Neural cell (in vitro differentiated cells): Measurements from ENCODE around the gene CREM. TPM values are rescaled to one million over a fixed set of nuclear protein-coding genes. Genes with fewer than 3 reads are reported as not detected.

Experiments
- H2AFZ ChIP-seq: fragments of 200-600, 300-800 bp; sonication (generic), shearing (Covaris generic); 2 replicates; pipeline ENCODE4 v1.6.0; 2014; ENCODE audit warnings: low read depth, mild to moderate bottlenecking, antibody characterized with exemption, low read length, moderate library complexity
- H3F3A ChIP-seq: fragments of 200-600 bp; shearing (Covaris generic); 2 replicates; pipeline ENCODE4 v1.6.1; 2016; ENCODE audit warnings: mild to moderate bottlenecking, moderate library complexity, mixed read lengths, antibody characterized with exemption, low read length; ENCODE audit not compliant: insufficient read depth, poor library complexity, severe bottlenecking
- H3K27ac ChIP-seq: fragments of 200-600, 300-800 bp; sonication (generic), shearing (Covaris generic); 2 replicates; pipeline ENCODE4 v1.5.1; 2014; ENCODE audit warnings: mild to moderate bottlenecking, low read length, moderate library complexity
- H3K27me3 ChIP-seq: fragments of 300-800, 200-600 bp; sonication (generic), shearing (Covaris generic); 2 replicates; pipeline ENCODE4 v1.6.0; 2014; ENCODE audit warnings: mild to moderate bottlenecking, low read depth, low read length, moderate library complexity; ENCODE audit not compliant: insufficient read depth
- H3K36me3 ChIP-seq: fragments of 300-800, 200-600 bp; sonication (generic), shearing (Covaris generic); 2 replicates; pipeline ENCODE4 v1.5.1; 2014; ENCODE audit warnings: mild to moderate bottlenecking, antibody characterized with exemption, low read length, moderate library complexity; ENCODE audit not compliant: insufficient read depth
- H3K4me2 ChIP-seq: fragments of 300-800, 200-600 bp; sonication (generic), shearing (Covaris generic); 2 replicates; pipeline ENCODE4 v1.6.0; 2014; ENCODE audit warnings: mild to moderate bottlenecking, low read length
- H3K4me3 ChIP-seq: fragments of 300-800, 200-600 bp; sonication (generic), shearing (Covaris generic); 2 replicates; pipeline ENCODE4 v1.5.1; 2014; ENCODE audit warnings: mild to moderate bottlenecking, low read length, moderate library complexity
- H3K79me2 ChIP-seq: fragments of 200-600 bp; shearing (Covaris generic); replicated peaks from 2 replicates; pipeline ENCODE4 v1.6.0; 2014; ENCODE audit warnings: mild to moderate bottlenecking, low read length, moderate library complexity; ENCODE audit not compliant: insufficient read depth
- H3K9ac ChIP-seq: fragments of 300-800, 200-600 bp; sonication (generic), shearing (Covaris generic); 2 replicates; pipeline ENCODE4 v1.6.1; 2016; ENCODE audit warnings: mild to moderate bottlenecking, low read length, mixed read lengths
- H3K9me2 ChIP-seq: fragments of 200-600 bp; shearing (Covaris generic); 2 replicates; pipeline ENCODE4 v1.6.1; 2016; ENCODE audit warnings: mild to moderate bottlenecking, low read length, mixed read lengths; ENCODE audit not compliant: insufficient read depth
- H3K9me3 ChIP-seq: fragments of 200-600, 300-800 bp; sonication (generic), shearing (Covaris generic); 2 replicates; pipeline ENCODE4 v1.6.1; 2016; ENCODE audit warnings: mild to moderate bottlenecking, mixed run types, low read length, moderate library complexity, mixed read lengths
- H4K20me1 ChIP-seq: fragments of 200-600 bp; shearing (Covaris generic); 2 replicates; pipeline ENCODE4 v1.6.1; 2016; ENCODE audit warnings: mild to moderate bottlenecking, mixed run types; ENCODE audit not compliant: insufficient read depth
- CTCF ChIP-seq: fragments of 450-650 bp; IDR thresholded peaks from 2 replicates; pipeline ENCODE4 v1.5.1; 2014; ENCODE audit warnings: antibody characterized with exemption, mild to moderate bottlenecking, moderate library complexity; ENCODE audit not compliant: poor library complexity, severe bottlenecking
- EP300 ChIP-seq: fragments of 450-650 bp; conservative IDR thresholded peaks from 2 replicates; pipeline ENCODE4 v1.6.1; 2014; ENCODE audit warnings: antibody characterized with exemption, mild to moderate bottlenecking, moderate library complexity; ENCODE audit not compliant: poor library complexity, severe bottlenecking
- EZH2 ChIP-seq: fragments of 200-600, 300-800 bp; shearing (Covaris generic), sonication (generic); IDR thresholded peaks from 2 replicates; pipeline ENCODE4 v1.6.1; 2014; ENCODE audit warnings: antibody characterized with exemption, low read length, borderline replicate concordance, mild to moderate bottlenecking; ENCODE audit not compliant: insufficient read depth, poor library complexity, severe bottlenecking
- MXI1 ChIP-seq: fragments of 450-650 bp; conservative IDR thresholded peaks from 2 replicates; pipeline ENCODE4 v1.6.1; 2014; ENCODE audit warnings: antibody characterized with exemption, mild to moderate bottlenecking; ENCODE audit not compliant: poor library complexity, severe bottlenecking
- POLR2AphosphoS5 ChIP-seq: IDR thresholded peaks from 2 replicates; pipeline ENCODE4 v1.6.1; 2012
- RAD21 ChIP-seq: fragments of 450-650 bp; conservative IDR thresholded peaks from 2 replicates; pipeline ENCODE4 v1.6.1; 2014; ENCODE audit warnings: antibody characterized with exemption, mild to moderate bottlenecking, moderate library complexity
- REST ChIP-seq: IDR thresholded peaks from 2 replicates; pipeline ENCODE4 v1.6.1; 2012; ENCODE audit warnings: borderline replicate concordance
- SMC3 ChIP-seq: fragments of 450-650 bp; conservative IDR thresholded peaks from 2 replicates; pipeline ENCODE4 v1.6.1; 2014; ENCODE audit warnings: antibody characterized with exemption, mild to moderate bottlenecking, moderate library complexity; ENCODE audit not compliant: poor library complexity
- TAF1 ChIP-seq: IDR thresholded peaks from 2 replicates; pipeline ENCODE4 v1.6.1; 2012; ENCODE audit warnings: low read depth
- polyA plus RNA-seq: library from polyadenylated mRNA; depleted of rRNA; stranded (reverse); fragments of >200 nt; gene quantifications from 2 replicates; pipeline ENCODE4 v1.2.3, GENCODE V29; 2014

Gene CREM
- polyA plus RNA-seq, 1 donor from 2014 or later: 67.3 TPM

- Histone ChIP-seq H3K9ac (no peak overlapping the region), H3K27ac (no peak overlapping the region), H3K4me3 (no peak overlapping the region), H4K20me1 (no peaks in the 10 kb centered on the region), H3K79me2 (no peaks in the 10 kb centered on the region), H3K9me3 (no peaks in the 10 kb centered on the region), H3F3A (no peaks in the 10 kb centered on the region), H3K27me3 (no peaks in the 10 kb centered on the region), H3K9me2 (no peaks in the 10 kb centered on the region), H3K36me3 (no peaks in the 10 kb centered on the region), H2AFZ (no peak overlapping the region), H3K4me2 (no peak overlapping the region)
- TF ChIP-seq REST: no peak
- TF ChIP-seq SMC3: no peak
- TF ChIP-seq TAF1: no peak
- TF ChIP-seq RAD21: no peak
- no peak for TF ChIP-seq MXI1
- TF ChIP-seq EZH2: no peak
- no peak for TF ChIP-seq EP300
- TF ChIP-seq CTCF: no peak
- TF ChIP-seq POLR2AphosphoS5: no peak
These were observed 99.9 kb downstream of the CREM start for GRCh38 chr10:35226507-35226906.

GRCh38 chr10:35228058-35228457 lies 101.4 kb downstream of the CREM start:
- Histone ChIP-seq H3K9ac (no peak overlapping the region), H3K9me2 (no peaks in the 10 kb centered on the region), H3K79me2 (no peaks in the 10 kb centered on the region), H2AFZ (no peak overlapping the region), H3K36me3 (no peaks in the 10 kb centered on the region), H3K9me3 (no peaks in the 10 kb centered on the region), H4K20me1 (no peaks in the 10 kb centered on the region), H3K4me3 (no peak overlapping the region), H3K27me3 (no peaks in the 10 kb centered on the region), H3F3A (no peaks in the 10 kb centered on the region), H3K27ac (no peak overlapping the region), H3K4me2 (no peak overlapping the region)
- TF ChIP-seq TAF1 (no peak), RAD21 (no peak), EZH2 (no peak), POLR2AphosphoS5 (no peak), MXI1 (no peak), CTCF (no peak), REST (no peak), EP300 (no peak), SMC3 (no peak)
